Measurements from ENCODE around the gene CAMK2D. TPM values are rescaled to one million over a fixed set of nuclear protein-coding genes. Genes with fewer than 3 reads are reported as not detected.

Gene CAMK2D
- total RNA-seq, 1 experiment from 2014 or later, result 15.4 TPM

- ChIA-PET POLR2A (ENCODE audit: unreplicated experiment) (no interaction called here), CTCF (no interaction called here)
- H3K9me2 ChIP-seq (replicated peaks; ENCODE audit: low read length), result no peaks in the 10 kb centered on the region
- H3K4me3 ChIP-seq (ENCODE audit: low read length), result no peak overlapping the region
- no peak overlapping the region for H3K27ac ChIP-seq (ENCODE audit: low read length)
- H3K9ac ChIP-seq (ENCODE audit: low read length), result no peak overlapping the region
- DNase-seq (no peak), ATAC-seq (no peak)
- H3K79me2 ChIP-seq (ENCODE audit: low read length), result no peaks in the 10 kb centered on the region
- no peaks in the 10 kb centered on the region for H3K9me3 ChIP-seq (ENCODE audit: low read length)
- intact Hi-C loops (cut with micrococcal nuclease), result no loop called here
- no peak overlapping the region for H3K4me2 ChIP-seq (ENCODE audit: low read length)
- no peaks in the 10 kb centered on the region for H3F3A ChIP-seq (ENCODE audit: low read length, unreplicated experiment)
- no peak for TF ChIP-seq EZH2 (IDR thresholded peaks at IDR 0.05; ENCODE audit: low read length, unreplicated experiment)
- TF ChIP-seq CTCF (conservative IDR thresholded peaks at IDR 0.05; ENCODE audit: low read depth, low read length), result no peak
- TF ChIP-seq EZH2phosphoT487 (IDR thresholded peaks at IDR 0.05; ENCODE audit: borderline replicate concordance, low read length), result no peak
- H3K36me3 ChIP-seq (ENCODE audit: low read depth, low read length), result no peaks in the 10 kb centered on the region
- no peaks in the 10 kb centered on the region for H4K20me1 ChIP-seq (ENCODE audit: low read length)
- peaks cover 12% of the 10 kb centered on the region for H3K4me1 ChIP-seq (ENCODE audit: insufficient read depth, low read length)
- BruUV-seq (replicated peaks), result no TSS peak
- H3K27me3 ChIP-seq (ENCODE audit: low read length), result no peaks in the 10 kb centered on the region
- no peak overlapping the region for H2AFZ ChIP-seq (ENCODE audit: low read length)
These were observed 167.3 kb downstream of the CAMK2D start for GRCh38 chr4:113594231-113594556.

DNA sequence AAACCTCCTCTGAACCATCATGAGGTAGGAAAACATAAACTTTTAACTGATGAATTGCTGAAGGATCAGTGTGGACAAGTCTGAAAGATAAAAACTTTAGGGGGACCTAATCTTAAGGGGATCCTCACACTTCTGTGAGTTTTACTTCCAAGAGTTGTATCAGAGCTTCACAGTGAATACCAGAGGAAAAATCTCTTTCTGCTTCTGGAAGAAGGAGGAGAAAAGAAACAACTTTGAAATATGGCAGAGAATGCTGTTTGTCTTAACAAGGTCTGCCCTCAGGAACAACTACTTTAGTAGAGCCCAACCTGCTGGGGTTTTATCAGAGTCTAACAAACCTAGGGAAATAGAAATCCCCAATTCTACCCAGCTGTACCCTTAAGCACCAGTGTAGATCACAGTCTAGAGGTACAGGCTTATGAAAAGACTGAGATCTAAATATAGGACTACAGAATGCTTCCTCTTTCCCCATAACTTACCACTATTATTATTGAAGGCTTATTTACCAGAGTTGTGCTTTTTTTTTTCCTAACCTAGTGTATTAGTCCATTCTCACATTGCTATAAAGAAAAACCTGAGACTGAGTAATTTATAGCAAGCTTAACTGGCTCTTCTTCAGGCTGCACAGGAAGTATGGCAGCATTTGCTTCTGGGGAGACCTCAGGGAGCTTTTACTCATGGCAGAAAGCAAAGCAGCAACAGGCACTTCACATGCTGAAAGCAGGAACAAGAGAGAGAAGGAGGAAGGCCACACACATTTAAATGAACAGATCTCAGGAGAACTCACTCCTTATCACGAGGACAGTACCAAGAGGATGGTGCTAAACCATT lies 167.9 kb downstream of the CAMK2D start:
- ATAC-seq (no peak), DNase-seq (no peak)
- Histone ChIP-seq H3K79me2 (ENCODE audit: low read length) (no peaks in the 10 kb centered on the region), H3K4me3 (ENCODE audit: low read length) (no peak overlapping the region), H3K9ac (ENCODE audit: low read length) (no peak overlapping the region), H2AFZ (ENCODE audit: low read length) (no peak overlapping the region), H3K4me1 (ENCODE audit: insufficient read depth, low read length) (peaks cover 12% of the 10 kb centered on the region), H3K36me3 (ENCODE audit: low read depth, low read length) (no peaks in the 10 kb centered on the region), H3K27me3 (ENCODE audit: low read length) (no peaks in the 10 kb centered on the region), H3K4me2 (ENCODE audit: low read length) (no peak overlapping the region), H3K9me2 (replicated peaks; ENCODE audit: low read length) (no peaks in the 10 kb centered on the region), H3F3A (ENCODE audit: low read length, unreplicated experiment) (no peaks in the 10 kb centered on the region), H3K9me3 (ENCODE audit: low read length) (no peaks in the 10 kb centered on the region), H4K20me1 (ENCODE audit: low read length) (no peaks in the 10 kb centered on the region), H3K27ac (ENCODE audit: low read length) (no peak overlapping the region)
- no TSS peak for BruUV-seq (replicated peaks)
- TF ChIP-seq CTCF (conservative IDR thresholded peaks at IDR 0.05; ENCODE audit: low read depth, low read length) (no peak), EZH2 (IDR thresholded peaks at IDR 0.05; ENCODE audit: low read length, unreplicated experiment) (no peak), EZH2phosphoT487 (IDR thresholded peaks at IDR 0.05; ENCODE audit: borderline replicate concordance, low read length) (no peak)
- ChIA-PET POLR2A (ENCODE audit: unreplicated experiment) (no interaction called here), CTCF (no interaction called here)
- intact Hi-C loops (cut with micrococcal nuclease), result no loop called here

DNA sequence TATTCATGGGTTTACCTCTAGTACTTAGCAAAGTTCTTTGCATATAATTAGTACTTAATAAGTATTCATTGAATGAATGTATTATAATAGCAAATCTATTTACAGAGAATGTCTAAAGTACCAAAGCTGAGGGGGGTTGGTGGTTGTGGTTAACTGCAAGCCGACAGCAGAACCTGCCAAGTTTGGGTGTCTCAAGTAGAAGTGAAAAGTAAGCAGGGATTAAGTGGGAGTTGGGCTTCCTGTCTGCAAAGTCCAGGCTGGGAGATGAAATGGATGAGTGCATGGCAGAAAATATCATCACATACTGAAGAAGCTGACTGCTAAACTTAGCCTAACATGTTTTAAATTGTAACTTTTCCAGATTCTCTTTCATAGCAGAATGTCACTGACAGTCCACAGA lies 169.6 kb downstream of the CAMK2D start:
- ChIA-PET CTCF (no interaction called here), POLR2A (ENCODE audit: unreplicated experiment) (no interaction called here)
- H3K27ac ChIP-seq (ENCODE audit: low read length), result no peak overlapping the region
- intact Hi-C loops (cut with micrococcal nuclease), result no loop called here
- no peak for DNase-seq
- peaks cover 12% of the 10 kb centered on the region for H3K4me1 ChIP-seq (ENCODE audit: insufficient read depth, low read length)
- no peaks in the 10 kb centered on the region for H4K20me1 ChIP-seq (ENCODE audit: low read length)
- no peaks in the 10 kb centered on the region for H3K27me3 ChIP-seq (ENCODE audit: low read length)
- TF ChIP-seq EZH2phosphoT487 (IDR thresholded peaks at IDR 0.05; ENCODE audit: borderline replicate concordance, low read length) (no peak), EZH2 (IDR thresholded peaks at IDR 0.05; ENCODE audit: low read length, unreplicated experiment) (no peak), CTCF (conservative IDR thresholded peaks at IDR 0.05; ENCODE audit: low read depth, low read length) (no peak)
- no peaks in the 10 kb centered on the region for H3K9me2 ChIP-seq (replicated peaks; ENCODE audit: low read length)
- ATAC-seq, result no peak
- no peaks in the 10 kb centered on the region for H3K79me2 ChIP-seq (ENCODE audit: low read length)
- H3K4me3 ChIP-seq (ENCODE audit: low read length), result no peak overlapping the region
- no peak overlapping the region for H3K9ac ChIP-seq (ENCODE audit: low read length)
- no peak overlapping the region for H3K4me2 ChIP-seq (ENCODE audit: low read length)
- BruUV-seq (replicated peaks), result no TSS peak
- H3K9me3 ChIP-seq (ENCODE audit: low read length), result no peaks in the 10 kb centered on the region
- no peak overlapping the region for H2AFZ ChIP-seq (ENCODE audit: low read length)
- no peaks in the 10 kb centered on the region for H3F3A ChIP-seq (ENCODE audit: low read length, unreplicated experiment)
- no peaks in the 10 kb centered on the region for H3K36me3 ChIP-seq (ENCODE audit: low read depth, low read length)
